Hematopoietic multipotent progenitor cell treated with erythropoietin and hydrocortisone succinate and interleukin-3 and kit ligand, for 4 days (in vitro differentiated cells): ENCODE results near the gene SEC14L1.
A peak's percentile ranks its signal among the peaks of the same experiment; 100 is the strongest.

Experiments used
- DNase-seq: peaks from one replicate; pipeline ENCODE4 v3.0.0-alpha.2; 2015

SEC14L1 gene

DNA sequence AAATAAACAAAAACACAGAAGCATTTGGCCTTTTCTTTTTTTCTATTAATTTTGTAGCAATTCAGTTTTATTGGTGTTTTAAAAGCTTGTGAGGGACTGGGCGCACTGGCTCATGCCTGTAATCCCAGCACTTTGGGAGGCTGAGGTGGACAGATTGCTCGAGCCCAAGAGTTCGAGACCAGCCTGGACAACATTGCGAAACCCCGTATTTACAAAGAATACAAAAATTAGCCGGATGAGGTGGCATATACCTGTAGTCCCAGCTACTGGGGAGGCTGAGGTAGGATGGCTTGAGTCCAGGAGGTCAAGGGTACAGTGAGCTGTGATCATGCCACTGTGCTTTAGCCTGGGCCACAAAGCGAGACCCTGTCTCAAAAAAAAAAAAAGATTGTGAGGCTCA, 53.4 kb downstream of the SEC14L1 start:
- DNase-seq: no peak

DNA sequence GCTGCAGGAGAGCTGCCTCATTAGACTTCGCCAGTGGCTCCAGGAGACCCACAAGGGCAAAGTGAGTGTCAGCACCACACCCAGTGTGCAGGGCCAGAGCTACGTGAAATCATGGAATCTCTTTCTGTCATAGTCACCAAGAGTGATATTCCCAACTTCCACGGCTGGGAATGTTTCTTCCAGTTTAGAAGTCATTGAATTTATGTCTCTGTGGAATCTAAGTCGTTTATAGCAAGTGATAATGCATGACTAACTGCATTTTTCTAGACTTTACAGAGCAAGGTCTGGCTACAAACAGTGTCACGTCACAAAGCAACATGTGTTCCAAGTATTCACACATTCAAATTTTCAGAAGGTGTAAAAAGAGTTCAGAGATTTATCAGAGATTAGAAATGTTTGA, 55.5 kb downstream of the SEC14L1 start:
- no peak for DNase-seq

DNA sequence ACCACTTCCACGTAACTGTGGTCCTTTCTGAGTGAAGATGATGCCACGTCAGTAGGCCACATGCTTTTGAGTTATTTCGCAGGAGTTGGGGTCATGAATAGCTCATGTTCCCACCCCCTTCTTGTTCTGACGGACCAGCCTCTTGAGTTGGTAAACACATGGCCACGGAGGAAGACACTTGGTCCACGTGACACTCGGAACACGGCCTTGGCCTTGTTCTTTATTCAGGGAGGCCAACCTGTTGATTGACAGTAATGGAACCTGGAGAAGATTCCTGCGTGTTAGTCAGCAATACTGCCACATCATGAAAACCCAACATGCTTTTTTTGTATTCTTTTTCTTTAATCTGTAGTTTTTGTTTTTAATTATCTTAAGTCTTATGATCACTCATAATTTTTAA, 56.3 kb downstream of the SEC14L1 start:
- no peak for DNase-seq

DNA sequence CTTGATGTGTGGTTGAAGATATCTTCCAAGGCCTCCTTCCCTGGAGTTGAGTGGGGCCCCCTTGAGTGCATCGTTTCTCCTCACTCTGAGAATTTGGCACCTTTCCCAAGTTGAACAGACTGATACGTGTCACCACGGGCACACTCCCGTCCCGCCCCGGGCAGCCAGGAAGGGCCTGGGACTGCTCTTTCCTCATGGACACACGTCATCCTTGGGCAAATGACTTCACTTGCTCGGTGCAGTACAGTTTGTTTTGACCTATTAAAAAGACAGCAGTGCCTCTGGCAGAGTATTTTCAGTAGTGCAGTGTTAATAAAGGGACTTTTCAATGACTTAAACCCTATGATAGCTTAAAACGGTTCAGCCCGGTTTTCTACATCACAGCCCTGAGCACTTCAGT, 59.9 kb downstream of the SEC14L1 start:
- no peak for DNase-seq

DNA sequence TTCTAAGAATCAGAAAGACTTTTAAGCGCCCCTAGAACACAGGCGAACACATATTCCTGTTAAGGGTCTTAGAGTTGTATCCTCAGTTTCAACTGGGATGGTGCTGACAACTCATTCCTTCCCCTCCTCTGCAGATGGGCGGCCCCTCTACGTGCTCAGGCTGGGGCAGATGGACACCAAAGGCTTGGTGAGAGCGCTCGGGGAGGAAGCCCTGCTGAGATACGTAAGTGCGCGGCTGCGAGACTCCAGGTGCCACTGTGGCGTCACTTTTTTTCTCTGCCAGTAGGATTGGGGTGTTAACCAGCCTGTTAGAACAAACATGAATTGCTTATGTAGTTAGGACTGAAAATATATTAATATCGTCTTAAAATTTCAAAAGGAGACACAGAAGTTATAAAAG, 62.7 kb downstream of the SEC14L1 start:
- no peak for DNase-seq

DNA sequence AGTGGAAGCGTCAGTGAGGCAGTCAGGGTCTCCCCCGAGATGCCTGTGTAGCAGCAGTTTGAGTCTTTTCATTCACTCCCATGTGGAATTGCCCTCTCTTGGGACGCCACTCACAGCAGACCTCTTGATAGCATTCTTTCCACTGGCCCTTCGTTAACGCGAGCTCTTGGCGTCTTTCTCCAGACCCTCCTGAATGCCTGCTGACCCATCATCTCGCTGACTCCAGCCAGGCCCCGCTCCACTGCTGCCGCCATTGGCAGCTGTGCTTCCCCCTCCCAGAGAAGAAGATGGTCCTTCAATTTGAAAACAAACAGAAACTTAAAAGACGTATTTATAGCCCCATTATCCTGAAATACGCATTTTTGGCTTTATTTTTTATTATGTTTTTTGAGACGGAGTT, 63.1 kb downstream of the SEC14L1 start:
- DNase-seq: no peak

DNA sequence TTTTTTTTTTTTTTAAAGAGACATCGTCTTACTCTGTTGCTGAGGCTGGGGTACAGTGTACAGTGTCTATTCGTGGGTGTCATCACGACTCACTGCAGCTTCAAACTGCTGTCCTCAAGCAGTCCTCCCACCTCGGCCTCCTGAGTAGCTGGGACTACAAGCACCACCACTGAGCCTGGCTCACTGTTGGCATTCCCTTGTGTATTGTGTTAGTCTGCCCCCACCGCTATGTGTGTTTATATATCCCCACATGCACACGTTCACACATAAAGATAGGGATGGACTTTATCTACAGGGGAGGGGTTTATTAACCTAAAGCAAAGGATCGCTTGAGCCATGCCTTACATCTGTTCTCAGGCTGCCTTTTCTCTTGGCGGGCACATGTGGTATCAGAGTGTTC, 63.8 kb downstream of the SEC14L1 start:
- DNase-seq: peak; percentile 36

DNA sequence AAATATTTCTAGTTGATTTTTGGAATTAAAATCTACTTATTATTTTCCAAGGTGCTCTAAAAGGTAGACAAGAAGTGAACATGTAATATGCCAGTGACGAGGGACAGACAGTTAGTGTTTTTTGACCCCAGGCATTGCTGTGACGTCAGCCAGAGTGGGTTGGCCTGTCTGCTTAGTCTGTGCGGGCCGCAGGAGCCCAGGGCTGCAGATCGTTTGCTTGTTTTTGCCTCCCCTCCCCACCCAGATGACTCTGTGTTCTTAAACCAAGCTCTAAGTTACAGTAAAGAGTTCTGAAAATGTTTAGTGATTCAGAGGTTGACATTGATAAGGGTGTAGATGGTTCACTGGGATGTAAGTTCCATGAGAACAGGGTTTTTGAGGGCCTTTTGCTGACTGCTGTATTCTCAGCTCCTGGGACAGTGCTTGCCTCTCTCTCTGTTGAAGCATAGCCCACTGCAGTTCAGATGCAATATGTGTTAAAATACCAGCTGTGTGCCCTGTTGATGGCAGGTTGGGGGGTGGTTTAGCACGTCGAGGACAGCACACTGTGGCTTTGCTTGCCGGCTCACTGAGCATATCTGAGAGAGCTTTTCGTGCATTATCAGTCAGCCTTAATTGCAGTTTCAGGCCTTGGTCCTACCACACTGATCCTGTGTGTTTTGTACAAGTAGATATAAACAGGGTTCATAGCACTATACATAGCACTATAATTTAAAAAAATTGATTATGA, 64.8 kb downstream of the SEC14L1 start:
- DNase-seq: peak; percentile 30

DNA sequence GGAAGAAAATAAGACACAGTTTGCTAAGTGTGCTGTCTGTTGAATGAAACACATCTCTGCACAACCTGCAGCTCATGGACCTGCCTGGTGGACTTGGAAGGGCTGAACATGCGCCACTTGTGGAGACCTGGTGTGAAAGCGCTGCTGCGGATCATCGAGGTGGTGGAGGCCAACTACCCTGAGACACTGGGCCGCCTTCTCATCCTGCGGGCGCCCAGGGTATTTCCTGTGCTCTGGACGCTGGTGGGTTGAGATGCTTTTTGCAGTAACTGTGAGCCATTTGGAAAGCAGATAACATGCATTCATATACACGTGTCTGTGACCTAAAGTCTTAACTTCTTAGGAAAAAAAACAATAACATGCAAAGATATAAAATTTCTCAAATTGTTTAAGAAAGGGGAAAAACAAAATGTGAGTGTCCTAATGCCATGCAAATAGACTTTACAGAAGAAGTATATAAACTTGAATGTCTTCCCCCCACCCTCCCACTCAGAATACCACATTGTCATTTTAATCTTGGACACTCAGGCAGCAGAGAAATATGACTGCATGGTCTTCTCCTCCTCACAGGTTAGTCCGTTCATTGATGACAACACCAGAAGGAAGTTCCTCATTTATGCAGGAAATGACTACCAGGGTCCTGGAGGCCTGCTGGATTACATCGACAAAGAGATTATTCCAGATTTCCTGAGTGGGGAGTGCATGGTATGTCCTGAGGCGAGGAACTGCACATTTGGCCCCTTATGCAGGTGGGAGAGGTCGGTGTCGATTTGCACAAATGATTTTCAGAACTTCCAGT, 65.6 kb downstream of the SEC14L1 start:
- peak; percentile 68 for DNase-seq

DNA sequence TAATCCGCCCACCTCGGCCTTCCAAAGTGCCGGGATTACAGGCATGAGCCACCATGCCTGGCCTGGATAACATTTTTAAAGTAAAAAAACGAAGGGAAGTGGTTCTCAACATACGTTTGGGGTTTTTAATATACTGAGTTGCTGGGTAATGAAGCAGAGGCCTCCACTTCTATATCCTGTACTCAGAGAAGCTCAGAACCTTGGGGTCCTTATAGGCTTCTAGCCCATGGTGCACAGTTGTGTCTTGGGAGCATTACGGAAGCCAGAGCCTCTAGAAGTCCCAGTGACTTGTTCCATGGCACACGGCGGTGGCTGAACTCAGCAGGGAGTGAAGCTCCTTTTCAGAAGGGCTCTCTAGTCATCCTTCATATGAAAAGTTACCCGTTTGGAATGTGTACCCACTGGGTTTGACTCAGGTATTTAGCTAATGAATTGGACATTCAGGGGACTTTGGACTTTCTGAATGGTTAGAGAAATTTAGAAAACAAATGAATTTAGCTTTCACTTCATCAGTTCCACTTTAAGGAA, 67.0 kb downstream of the SEC14L1 start:
- DNase-seq: no peak

DNA sequence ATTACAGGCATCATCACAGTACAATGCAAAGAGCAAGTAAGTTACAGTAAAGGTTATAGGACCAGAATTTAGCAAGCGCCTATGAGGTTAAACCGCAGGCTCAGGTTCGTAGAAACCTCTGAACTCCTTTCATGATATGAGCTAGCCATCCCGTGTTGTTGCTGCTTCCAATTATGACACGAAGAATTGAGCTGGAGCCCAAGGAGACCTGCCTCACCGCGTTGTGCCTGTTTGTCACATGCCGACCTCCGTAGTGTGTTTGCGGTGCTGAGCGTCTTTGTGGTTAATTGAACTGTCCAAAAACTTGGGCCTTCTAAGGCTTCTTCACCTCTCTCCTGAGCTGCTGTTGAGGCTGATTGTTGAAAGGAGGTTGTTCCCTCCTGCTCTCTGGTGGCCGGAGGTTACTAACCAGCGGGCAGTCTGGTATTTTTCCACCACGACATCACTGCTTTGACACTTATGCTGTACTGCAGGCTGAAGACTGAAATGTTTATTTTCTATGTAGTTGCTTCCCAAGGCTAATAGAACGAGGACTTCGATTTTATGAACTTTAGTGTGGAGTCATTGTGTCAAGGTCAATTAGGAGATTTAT, 67.5 kb downstream of the SEC14L1 start:
- DNase-seq: no peak

DNA sequence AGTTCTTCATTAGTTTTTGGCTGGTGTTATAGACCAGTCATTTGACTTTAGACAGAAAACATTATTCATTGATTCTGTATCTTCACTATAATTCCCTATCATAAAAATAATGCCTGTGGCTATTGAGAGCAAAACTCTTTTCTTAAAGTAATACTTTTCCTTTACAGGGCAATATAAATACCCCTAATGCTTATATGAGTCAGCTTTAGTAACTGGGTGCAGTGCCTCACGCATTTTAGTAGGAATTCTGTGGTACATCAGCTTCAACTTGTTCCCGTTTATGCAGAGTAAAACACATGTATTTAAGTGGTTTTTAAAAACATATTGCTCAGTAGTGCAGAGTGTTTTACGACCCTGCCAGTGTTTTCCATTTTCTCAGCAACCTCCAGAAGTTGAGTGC, 68.1 kb downstream of the SEC14L1 start:
- no peak for DNase-seq

DNA sequence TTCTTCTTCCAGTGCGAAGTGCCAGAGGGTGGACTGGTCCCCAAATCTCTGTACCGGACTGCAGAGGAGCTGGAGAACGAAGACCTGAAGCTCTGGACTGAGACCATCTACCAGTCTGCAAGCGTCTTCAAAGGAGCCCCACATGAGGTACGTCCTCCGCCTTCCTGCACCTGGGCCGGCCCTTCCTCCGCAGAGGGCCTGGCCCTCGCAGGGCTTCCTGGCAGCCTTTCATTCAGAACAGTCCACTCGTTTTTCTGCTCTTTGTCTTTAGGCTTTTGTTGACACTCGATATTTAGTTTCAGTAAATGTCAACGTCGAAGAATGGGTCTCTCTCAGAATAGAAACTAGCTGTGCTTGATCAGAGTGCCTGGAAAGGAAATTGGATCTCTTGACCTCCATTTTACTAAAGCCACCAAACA, 68.6 kb downstream of the SEC14L1 start:
- no peak for DNase-seq

DNA sequence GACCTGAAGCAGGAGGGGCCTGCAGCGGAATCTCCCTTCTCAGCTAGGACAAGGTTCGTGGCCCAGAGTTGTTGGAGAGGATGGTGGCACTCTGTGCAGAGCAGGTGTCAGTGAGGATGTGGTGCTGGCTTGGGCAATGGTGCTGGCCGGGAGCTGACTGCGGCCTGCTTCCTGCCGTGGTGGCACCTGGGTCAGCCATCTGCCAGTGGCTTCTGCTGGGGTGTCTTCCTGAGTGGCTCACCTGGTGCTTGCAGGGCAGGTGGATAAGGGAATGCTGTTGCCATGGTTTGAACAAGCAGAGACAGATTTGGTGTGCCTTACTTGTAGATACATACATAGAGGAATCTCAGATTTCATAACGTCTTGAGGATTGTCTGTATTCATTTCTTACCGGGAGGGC, 69.6 kb downstream of the SEC14L1 start:
- DNase-seq: no peak

DNA sequence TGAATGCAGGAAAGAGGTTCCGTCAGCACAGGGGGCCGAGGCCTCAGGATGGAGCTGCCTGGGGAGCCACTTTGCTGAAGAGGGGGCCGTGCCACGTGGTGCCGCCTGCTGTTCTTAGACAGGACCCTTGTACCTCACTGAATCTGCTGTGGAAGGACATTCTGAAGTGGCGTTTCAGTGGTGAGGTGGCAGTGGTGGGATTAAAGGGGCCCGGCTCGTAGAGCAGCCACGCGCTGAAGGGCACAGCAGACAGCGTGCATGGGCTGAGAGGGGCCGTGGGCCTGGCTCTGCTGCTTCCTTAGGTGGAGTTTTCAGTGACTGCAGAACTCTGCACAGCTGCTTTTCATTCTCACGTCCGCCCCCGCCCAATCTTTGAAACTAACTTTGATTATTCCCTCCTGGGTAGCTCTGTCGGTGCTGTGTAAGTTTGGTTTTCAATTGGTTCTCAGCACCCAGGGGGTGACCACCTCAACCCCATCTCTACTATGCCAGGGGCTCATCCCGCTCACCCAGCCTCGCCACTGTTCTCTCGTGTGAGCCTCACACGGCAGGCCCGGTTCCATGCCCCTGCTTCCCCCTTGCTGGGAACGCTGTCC, 70.3 kb downstream of the SEC14L1 start:
- no peak for DNase-seq

DNA sequence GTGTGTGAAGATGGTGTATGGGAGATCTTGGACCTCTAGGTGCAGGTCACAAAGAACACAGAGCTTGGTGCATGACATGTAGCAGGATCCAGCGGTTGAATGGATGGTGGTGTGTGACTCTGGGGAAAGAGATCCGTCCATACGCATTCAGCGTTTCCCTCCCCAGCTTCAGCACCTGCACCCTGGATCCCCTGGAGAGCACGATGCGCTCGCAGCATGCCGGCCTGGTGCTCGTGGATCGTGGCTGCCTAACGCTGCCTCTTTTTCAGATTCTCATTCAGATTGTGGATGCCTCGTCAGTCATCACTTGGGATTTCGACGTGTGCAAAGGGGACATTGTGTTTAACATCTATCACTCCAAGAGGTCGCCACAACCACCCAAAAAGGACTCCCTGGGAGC, 70.9 kb downstream of the SEC14L1 start:
- DNase-seq: no peak

DNA sequence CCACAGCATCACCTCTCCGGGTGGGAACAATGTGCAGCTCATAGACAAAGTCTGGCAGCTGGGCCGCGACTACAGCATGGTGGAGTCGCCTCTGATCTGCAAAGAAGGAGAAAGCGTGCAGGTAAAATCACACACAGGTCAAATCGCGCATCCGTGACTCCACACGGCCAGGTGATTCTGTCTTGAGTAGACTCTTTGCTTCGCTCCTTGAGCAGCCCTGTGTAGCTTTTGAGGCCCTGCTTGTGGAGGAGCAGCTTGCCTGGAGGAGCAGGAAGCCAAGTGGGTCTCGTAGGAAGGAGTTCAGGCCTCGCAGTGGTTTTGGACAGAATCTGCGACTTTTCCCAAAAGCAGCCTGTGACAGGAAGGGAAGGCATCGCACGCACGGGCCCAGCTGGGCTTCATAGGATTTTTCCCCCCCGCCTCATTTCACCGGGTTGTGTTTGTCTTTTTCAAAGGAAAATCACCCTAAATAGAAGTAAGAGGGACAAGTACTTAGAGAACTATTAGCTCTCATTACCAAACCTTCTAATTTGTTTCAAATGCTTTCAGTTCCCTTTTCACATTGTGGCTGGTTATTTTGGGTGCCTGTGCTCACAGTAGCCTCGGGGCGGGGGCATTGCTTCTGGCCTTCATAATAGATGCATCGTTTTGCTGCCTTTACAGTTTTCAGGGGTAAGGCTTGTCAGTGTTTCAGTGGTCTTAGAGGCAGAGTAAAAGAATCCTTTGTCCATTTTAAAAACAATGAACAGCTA, 71.5 kb downstream of the SEC14L1 start:
- DNase-seq: no peak

DNA sequence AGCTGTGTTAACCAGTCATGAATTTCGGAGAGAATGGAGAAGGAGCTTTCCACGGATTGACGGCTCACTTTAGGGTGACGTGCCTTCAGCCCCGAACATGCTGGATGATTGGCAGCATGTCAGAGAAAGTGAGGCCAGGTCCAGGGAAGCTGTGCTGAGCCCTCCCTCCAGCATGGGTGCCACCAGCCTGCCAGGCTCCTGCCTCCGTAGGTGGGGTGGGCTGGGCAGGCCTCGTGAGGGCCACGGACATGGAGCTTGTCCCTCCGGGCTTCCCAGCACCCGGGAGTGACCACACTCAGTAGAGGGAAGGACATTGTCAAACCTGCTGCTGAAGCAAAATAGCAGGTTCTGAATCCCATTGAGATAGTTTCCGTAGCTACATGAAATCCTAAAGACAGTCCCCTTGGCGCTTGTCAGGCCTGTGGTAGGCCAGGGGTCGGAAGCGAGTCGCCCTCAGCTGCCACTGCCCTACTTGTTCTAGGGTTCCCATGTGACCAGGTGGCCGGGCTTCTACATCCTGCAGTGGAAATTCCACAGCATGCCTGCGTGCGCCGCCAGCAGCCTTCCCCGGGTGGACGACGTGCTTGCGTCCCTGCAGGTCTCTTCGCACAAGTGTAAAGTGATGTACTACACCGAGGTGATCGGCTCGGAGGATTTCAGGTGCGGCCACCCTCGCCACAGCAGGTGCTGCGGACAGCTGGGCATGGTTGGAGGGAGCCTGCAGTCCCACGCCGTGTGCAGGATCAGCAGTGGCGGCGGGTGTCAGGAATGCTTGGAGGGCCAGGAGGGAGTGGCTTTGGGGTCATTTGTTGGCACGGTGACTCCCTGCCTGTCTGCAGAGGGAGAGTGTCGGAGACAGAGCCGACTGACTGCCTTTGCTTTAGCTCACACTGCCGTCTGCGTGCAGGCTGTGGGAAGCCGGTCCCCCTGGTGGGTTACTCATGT, 72.3 kb downstream of the SEC14L1 start:
- no peak for DNase-seq

DNA sequence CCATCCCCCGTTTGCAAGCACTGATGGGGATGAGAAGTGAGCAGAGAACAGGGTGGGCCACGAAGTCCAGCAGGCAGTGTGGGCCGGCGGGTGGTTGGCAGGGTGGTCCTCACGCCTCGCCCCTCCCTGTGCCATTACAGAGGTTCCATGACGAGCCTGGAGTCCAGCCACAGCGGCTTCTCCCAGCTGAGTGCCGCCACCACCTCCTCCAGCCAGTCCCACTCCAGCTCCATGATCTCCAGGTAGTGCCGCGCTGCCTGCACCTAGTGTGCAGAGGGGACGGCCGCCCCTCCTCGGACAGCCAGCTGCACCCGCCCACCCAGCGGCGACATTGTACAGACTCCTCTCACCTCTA, 73.0 kb downstream of the SEC14L1 start:
- DNase-seq: no peak

DNA sequence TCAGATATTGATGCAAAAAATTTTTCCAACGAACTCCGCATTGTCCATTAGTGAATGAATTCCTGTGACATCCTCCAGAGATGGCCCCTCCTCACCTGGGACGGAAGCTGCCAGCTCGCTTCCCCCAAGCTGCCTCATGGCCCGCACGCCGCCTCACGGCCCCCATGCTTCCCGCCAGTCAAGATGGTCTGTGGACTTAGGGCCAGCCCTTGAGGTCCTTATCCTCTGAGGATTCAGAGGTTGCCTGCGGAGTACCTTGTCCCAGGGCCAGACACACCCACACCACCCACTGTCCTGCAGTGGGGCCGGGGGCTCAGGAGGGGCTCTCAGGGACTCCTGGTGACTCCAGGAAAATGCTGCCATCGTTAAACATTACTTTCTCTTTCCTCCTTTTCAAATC, 73.6 kb downstream of the SEC14L1 start:
- no peak for DNase-seq

DNA sequence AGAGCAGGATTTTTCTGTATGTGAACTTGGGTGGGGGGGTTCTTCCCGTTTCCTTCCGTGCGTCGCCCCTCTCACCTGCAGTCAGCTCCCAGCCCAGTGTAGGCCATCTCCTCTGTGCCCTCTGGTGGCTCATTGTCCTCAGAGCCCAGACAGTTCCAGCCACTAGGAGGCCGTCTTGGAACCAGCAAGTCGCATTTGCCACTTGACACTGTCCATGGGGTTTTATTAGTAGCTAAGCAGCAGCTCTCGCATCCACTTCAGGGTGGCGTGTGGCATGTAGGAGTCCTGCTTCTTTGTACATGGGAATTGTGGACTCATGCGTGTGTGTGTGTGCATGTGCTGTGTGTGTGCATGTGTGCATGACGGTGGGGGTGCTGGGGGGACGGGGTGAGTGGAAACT, 74.0 kb downstream of the SEC14L1 start:
- DNase-seq: peak; percentile 84

DNA sequence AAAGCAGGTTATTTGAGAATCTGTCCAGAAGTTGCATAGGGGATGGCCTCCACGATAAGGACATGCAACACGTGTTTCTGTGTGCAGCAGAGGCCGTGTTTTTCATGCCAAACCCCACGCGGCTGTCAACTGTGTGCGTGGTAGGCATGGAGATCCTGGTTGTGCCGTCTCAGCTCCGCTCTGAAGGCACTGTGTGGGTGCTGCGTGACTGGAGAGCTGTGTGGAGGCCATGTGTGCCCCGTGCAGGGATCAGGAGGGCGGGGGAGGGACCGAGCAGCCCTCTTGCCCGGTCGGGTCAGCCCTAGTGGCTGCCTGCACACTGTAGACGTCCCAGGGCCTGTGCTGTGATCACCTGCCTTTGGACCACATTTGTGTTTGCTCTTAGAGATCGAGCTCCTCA, 74.5 kb downstream of the SEC14L1 start:
- DNase-seq: no peak
